ENCODE data around the gene RAB7A. TPM values are rescaled to one million over a fixed set of nuclear protein-coding genes. Genes with fewer than 3 reads are reported as not detected.

Gene RAB7A
- polyA plus RNA-seq, 1 donor (not counting 4 experiments of a cell fraction or from before 2014, with no cell fraction given): 364 TPM

- no peak for DNase-seq (ENCODE audit: low read depth, low spot score)
- Histone ChIP-seq H3K27me3 (ENCODE audit: control insufficient read depth, extremely low read depth, insufficient read depth, low read length) (no peaks in the 10 kb centered on the region), H3K4me2 (ENCODE audit: control insufficient read depth, extremely low read depth, insufficient read depth, low read depth, low read length) (peak overlapping the region; percentile 96), H2AFZ (ENCODE audit: control insufficient read depth, low read length) (no peak overlapping the region), H3K4me1 (ENCODE audit: control insufficient read depth, extremely low read depth, insufficient read depth, low read length) (peaks cover 19% of the 10 kb centered on the region), H3K79me2 (ENCODE audit: control insufficient read depth, insufficient read depth, low read length) (peaks cover 60% of the 10 kb centered on the region), H3K9ac (ENCODE audit: control insufficient read depth, extremely low read depth, insufficient read depth, low read length) (peak overlapping the region; percentile 99), H4K20me1 (ENCODE audit: control insufficient read depth, extremely low read depth, insufficient read depth, low read length) (peaks cover 31% of the 10 kb centered on the region), H3K4me3 (ENCODE audit: control insufficient read depth in 2 of 3, extremely low read depth in 1 of 3, insufficient read depth in 2 of 3, low read depth in 1 of 3, low read length in 3 of 3) (peak overlapping the region; percentile 85 to 99 (median 93)), H3K9me1 (ENCODE audit: control insufficient read depth, extremely low read depth, insufficient read depth, low read length) (peaks cover 5% of the 10 kb centered on the region), H3K27ac (ENCODE audit: control insufficient read depth, insufficient read depth, low read length) (peak overlapping the region; percentile 97), H3K36me3 (ENCODE audit: control insufficient read depth in 2 of 2, extremely low read depth in 1 of 2, insufficient read depth in 2 of 2, low read length in 2 of 2) (no peaks in the 10 kb centered on the region), H3K9me3 (ENCODE audit: control insufficient read depth, low read depth, low read length) (no peaks in the 10 kb centered on the region)
- TF ChIP-seq CTCF (optimal IDR thresholded peaks at IDR 0.05 in 1 of 3, IDR thresholded peaks at IDR 0.05 in 1 of 3, conservative IDR thresholded peaks at IDR 0.05 in 1 of 3; ENCODE audit: extremely low read depth in 1 of 3, insufficient read depth in 2 of 3, low read length in 3 of 3): no peak
- TF ChIP-seq EZH2 (IDR thresholded peaks at IDR 0.05; ENCODE audit: low read length): no peak
- no peak for FAIRE-seq
- dilution Hi-C loops (cut with MboI; ENCODE audit: extremely low pct_ligation_motif_present, low sequenced_read_pairs): no loop called here
Measured at GRCh38 chr3:128727059-128727458, 1.1 kb downstream of the RAB7A start.

- Histone ChIP-seq H3K27me3 (ENCODE audit: control insufficient read depth, extremely low read depth, insufficient read depth, low read length) (no peaks in the 10 kb centered on the region), H3K9me1 (ENCODE audit: control insufficient read depth, extremely low read depth, insufficient read depth, low read length) (peaks cover 5% of the 10 kb centered on the region), H3K4me1 (ENCODE audit: control insufficient read depth, extremely low read depth, insufficient read depth, low read length) (peaks cover 19% of the 10 kb centered on the region), H3K36me3 (ENCODE audit: control insufficient read depth in 2 of 2, extremely low read depth in 1 of 2, insufficient read depth in 2 of 2, low read length in 2 of 2) (no peaks in the 10 kb centered on the region), H3K79me2 (ENCODE audit: control insufficient read depth, insufficient read depth, low read length) (peaks cover 64% of the 10 kb centered on the region), H3K9ac (ENCODE audit: control insufficient read depth, extremely low read depth, insufficient read depth, low read length) (peak overlapping the region; percentile 99), H4K20me1 (ENCODE audit: control insufficient read depth, extremely low read depth, insufficient read depth, low read length) (peaks cover 33% of the 10 kb centered on the region), H3K9me3 (ENCODE audit: control insufficient read depth, low read depth, low read length) (no peaks in the 10 kb centered on the region), H2AFZ (ENCODE audit: control insufficient read depth, low read length) (no peak overlapping the region), H3K4me3 (ENCODE audit: control insufficient read depth in 2 of 3, extremely low read depth in 1 of 3, insufficient read depth in 2 of 3, low read depth in 1 of 3, low read length in 3 of 3) (peak overlapping the region; percentile 85 to 99 (median 93)), H3K27ac (ENCODE audit: control insufficient read depth, insufficient read depth, low read length) (peak overlapping the region; percentile 97), H3K4me2 (ENCODE audit: control insufficient read depth, extremely low read depth, insufficient read depth, low read depth, low read length) (peak overlapping the region; percentile 96)
- dilution Hi-C loops (cut with MboI; ENCODE audit: extremely low pct_ligation_motif_present, low sequenced_read_pairs): no loop called here
- FAIRE-seq (no peak), DNase-seq (ENCODE audit: low read depth, low spot score) (no peak)
- no peak for TF ChIP-seq CTCF (optimal IDR thresholded peaks at IDR 0.05 in 1 of 3, IDR thresholded peaks at IDR 0.05 in 1 of 3, conservative IDR thresholded peaks at IDR 0.05 in 1 of 3; ENCODE audit: extremely low read depth in 1 of 3, insufficient read depth in 2 of 3, low read length in 3 of 3)
- no peak for TF ChIP-seq EZH2 (IDR thresholded peaks at IDR 0.05; ENCODE audit: low read length)
Measured at GRCh38 chr3:128727485-128727884, 1.5 kb downstream of the RAB7A start.
